Measurements from ENCODE around the gene CMSS1.

The CMSS1 gene

GRCh38 chr3:99909714-99910495, 92.2 kb downstream of the CMSS1 start:
- DNase-seq = no peak

- DNase-seq = no peak
These were observed 93.2 kb downstream of the CMSS1 start for GRCh38 chr3:99910752-99911290.

GRCh38 chr3:99911433-99911832, 93.8 kb downstream of the CMSS1 start:
- DNase-seq = no peak

DNA sequence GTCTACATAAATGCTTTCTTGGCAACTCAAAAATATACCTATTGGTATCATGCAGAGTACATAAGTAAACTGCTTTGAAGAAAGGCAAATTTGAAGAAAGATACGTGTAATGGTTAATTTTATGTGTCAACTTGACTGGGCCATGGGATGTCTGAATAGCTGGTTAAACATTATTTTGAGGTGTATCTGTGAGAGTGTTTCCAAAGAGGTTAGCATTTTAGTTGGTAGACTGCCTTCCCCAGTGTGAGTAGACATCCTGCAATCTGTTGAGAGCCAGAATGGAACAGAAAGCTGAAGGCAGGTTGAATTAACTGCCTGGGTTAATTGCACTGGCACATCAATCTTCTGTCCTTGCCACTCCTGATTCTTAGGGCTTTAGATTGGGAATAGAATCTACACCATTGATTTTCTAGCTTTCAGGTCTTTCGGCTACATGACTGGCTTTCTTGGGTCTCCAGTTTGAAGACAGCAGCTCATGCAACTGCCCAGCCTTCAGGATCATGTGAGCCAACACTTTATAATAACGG, 98.3 kb downstream of the CMSS1 start:
- DNase-seq = no peak

DNA sequence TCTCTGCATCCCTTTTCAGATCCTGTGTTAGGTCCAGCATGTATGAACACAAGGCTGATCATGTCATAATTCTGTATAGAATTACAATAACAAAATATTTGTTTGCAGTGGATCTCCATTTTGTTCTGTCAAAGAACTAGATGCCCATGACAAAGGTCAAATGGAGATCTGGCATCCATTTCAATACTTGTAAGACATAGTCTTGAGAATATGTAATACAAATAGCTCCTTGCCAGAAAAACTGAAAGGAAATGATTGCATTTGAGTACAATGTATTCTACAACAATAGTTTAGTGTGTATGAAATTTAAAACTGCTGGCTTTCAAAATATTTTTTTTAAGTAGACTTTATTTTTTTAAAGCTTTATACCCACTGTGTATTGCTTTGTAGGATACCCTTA, 101.1 kb downstream of the CMSS1 start:
- no peak for DNase-seq

- DNase-seq = no peak
These were observed 102.0 kb downstream of the CMSS1 start for GRCh38 chr3:99919694-99920093.

DNA sequence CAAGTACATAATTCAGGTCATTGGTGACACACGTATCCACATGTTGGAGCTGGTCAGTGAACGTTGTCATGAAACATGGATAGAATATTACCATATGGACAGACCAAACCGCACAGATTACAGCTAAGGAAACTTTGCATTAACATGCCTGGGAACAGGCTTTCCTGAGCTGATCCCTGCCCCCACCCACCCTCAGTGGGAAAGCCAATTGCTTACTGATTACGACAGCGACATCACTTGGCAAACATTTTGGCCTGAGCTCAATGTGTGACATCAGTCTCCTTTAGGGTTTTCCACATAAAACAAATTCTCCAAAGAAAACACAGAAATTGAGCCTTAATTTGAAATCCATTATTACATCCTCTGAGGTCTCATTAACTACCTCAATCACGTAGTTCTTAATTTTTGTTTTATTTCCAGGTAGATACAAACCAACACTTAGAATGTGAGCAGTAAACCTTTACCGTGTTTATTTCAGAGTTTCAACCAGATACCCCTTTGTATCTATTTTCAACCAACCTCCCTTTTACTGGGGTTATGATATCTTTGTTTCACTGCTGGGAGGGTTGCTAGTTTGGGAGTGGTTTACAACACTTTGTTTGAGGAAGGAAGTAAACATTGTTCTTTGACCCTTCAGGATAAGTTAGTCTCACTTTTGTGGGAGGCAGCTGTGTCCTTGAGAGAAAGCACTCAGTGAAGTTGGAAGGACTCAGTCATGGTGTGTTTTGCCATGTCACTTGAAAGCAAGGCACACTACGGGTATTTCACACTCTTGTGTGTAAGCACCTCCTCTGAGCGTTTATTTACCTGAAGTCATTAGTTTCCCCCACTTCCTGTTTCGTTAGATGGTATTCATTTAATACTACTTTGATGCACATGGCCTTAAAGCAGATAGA, 103.1 kb downstream of the CMSS1 start:
- peak; percentile 14 to 27 (median 21) for DNase-seq

GRCh38 chr3:99921377-99921695, 103.7 kb downstream of the CMSS1 start:
- no peak for DNase-seq

DNA sequence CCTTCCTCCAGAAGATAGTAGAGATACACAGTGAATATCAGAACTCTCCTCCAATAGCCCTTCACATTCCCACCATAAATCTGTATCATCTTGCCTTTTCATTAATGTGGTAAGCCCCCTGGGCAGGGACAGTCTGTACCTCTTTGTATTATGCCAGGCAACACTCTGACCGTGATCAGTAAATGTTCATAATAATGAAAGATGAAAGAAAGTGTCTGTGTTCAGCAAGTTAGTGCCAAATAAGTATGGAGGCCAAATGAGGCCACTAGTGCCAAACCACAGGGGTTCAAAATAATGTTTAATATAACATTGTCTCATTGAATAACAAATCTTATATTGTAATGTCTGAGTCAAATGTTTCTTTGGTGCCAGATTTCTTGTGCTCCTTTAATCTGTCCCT, 104.3 kb downstream of the CMSS1 start:
- no peak for DNase-seq

DNA sequence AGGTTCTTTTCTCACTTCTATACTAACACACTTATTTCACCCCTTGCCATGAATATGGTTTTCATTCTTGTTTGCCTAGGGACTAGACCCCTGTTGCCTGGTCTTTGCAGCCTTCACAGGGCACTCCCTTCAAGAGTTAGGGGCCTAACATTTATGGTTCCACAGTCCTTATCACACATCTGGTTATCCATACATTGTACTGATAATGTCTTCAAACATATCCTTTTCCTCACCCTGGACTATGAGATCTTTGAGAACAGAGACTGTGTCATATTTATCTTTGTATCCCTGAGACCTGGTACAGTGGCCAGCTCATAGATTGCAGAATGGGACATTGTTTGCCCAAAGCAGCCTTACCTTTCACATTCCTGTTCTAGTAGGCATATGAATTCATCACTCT, 106.2 kb downstream of the CMSS1 start:
- no peak for DNase-seq

GRCh38 chr3:99925584-99926230, 108.0 kb downstream of the CMSS1 start:
- no peak for DNase-seq

DNA sequence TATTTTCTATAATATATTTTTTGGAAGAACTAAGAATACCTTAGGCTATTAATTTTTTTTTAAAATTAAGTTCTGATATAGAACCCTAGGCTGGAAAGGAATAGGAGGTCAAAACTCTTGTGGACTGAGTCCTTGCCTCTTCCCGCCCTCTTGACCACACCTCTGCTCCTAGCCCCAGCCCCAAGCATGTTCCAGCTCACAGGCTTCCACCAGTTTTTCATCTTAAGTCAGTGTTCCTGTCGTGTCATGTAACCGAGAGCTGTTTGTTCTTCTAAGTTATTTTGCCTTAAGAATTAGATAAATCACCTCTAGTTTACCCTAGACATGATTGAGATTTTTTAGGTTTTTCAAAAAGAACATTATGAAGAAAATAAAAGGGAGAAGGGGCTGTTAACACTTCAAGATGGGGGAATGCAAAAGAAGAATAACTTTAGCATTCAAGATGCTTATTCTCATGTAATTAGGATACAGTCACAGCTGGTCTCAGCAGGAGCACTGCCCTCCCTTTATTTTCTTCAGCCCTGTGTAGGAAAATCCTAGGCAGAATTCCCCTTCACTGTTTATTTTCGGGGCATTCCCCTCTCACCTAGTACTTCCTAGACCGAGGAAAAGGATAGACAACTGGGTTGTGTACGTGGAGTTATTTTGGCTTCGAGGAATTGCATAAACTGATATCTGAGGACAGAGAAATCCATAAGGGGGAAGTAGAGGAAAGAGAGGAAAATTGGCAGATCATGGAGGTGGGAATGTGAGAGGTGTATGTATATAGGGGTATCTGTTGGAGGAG, 110.2 kb downstream of the CMSS1 start:
- no peak for DNase-seq

- DNase-seq = no peak
These were observed 111.4 kb downstream of the CMSS1 start for GRCh38 chr3:99928771-99929744.

- DNase-seq = no peak
These were observed 112.1 kb downstream of the CMSS1 start for GRCh38 chr3:99929745-99930139.

DNA sequence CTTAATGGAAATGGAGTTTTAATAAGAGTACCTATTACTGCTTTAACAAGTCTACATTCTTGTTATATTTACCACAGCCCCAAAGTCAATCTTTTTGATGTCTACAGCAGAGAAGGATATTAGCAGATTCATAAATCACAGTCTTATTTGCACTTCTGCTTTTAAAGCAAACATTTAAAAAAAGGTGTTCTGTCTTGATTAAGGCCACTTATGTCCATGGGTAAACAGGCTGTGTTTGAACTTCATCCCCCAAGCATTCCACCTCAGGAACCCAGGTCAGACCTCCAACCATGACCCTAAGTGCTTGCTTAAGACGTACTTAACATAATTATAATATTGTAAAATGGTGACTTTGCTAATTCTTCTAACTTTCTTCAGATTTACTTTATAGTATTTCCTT, 113.4 kb downstream of the CMSS1 start:
- no peak for DNase-seq

DNA sequence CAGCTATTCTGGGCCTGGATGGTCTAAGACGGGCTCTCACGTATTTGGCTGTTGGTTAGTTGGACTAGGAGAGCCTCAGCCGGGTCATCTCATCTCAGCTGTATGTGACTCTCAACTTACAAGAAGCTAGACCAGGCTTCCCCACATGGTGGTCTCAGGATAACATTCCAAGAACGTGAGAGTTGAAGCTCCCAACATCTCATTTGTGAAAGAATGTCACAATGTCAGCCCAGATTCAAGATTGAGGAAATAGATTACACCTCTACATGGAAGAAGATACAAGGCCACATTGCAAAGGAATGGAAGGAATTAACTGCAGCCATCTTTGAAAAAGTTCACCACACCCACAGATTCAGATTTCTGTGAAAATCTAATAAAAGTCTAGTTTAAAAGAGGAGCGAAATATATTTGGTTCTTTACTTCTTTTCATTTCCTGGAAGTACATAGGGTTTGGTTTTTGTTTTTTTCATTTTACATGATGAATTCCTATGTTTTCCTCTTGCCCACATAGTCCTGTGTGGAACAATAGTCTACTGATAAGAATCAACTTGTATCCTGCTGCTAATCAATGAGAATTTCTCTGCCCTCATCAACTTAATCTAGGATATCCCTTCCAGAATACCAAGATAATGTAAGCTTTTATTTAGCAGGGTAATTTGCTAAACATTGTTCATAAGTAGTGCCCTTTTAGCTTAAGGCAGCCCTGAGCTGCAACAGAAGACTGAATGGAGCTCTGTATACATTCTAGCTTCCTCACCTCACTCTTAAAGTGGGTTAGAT, 116.5 kb downstream of the CMSS1 start:
- DNase-seq = no peak

- DNase-seq = no peak
These were observed 117.5 kb downstream of the CMSS1 start for GRCh38 chr3:99934975-99935797.

GRCh38 chr3:99938270-99938911, 120.7 kb downstream of the CMSS1 start:
- no peak for DNase-seq

- DNase-seq = no peak
These were observed 122.2 kb downstream of the CMSS1 start for GRCh38 chr3:99939876-99940275.
